Panc1 (cell line): Measurements from ENCODE around the gene SLC25A38. TPM values are rescaled to one million over a fixed set of nuclear protein-coding genes. Genes with fewer than 3 reads are reported as not detected.
"Not testable (repeated sequence)": the region's sequence is repeated elsewhere in the genome, so short reads cannot be mapped to it uniquely, and the experiment has no call there.

Experiments
- ATAC-seq: fragments of 200-7000 bp; cut with Tn5 transposase; 2 replicates; pipeline ENCODE4 v1.9.1; 2020; ENCODE audit warnings: mild to moderate bottlenecking, moderate library complexity
- BruUV-seq: library from RNA; stranded (reverse); fragments of 400-500 nt; replicated peaks from 2 replicates; lab custom pipeline; 2021; lab: Mats Ljungman, UMichigan
- CTCF ChIA-PET: fragments of 300-600 bp; sonication (Branson Sonifier 250); formaldehyde crosslinking; loops from one replicate; lab custom pipeline; 2022; ENCODE audit warnings: antibody characterized with exemption; lab: Charles Lee
- POLR2A ChIA-PET: fragments of 300-600 bp; sonication (Branson Sonifier 250); formaldehyde crosslinking; loops from one replicate; lab custom pipeline; 2022; ENCODE audit warnings: antibody characterized with exemption; lab: Charles Lee
- DNase-seq: peaks from one replicate; pipeline ENCODE4 v3.0.0-alpha.2; 2010; ENCODE audit warnings: low read depth, low spot score
- H3K27ac ChIP-seq: 2 replicates; pipeline ENCODE4 v1.5.1; 2011; ENCODE audit warnings: mild to moderate bottlenecking, low read length, inconsistent platforms
- H3K27me3 ChIP-seq: fragments of 200-500 bp; sonication (Bioruptor generic); 2 replicates; pipeline ENCODE4 v1.6.0; 2014; ENCODE audit warnings: low read length, inconsistent platforms; ENCODE audit not compliant: control insufficient read depth, insufficient read depth
- H3K36me3 ChIP-seq: fragments of 200-500 bp; sonication (Bioruptor generic); 2 replicates; pipeline ENCODE4 v1.5.1; 2014; ENCODE audit warnings: inconsistent platforms, mild to moderate bottlenecking, low read length, moderate library complexity; ENCODE audit not compliant: control insufficient read depth, insufficient read depth
- H3K4me1 ChIP-seq: 2 replicates; pipeline ENCODE4 v1.5.1; 2011; ENCODE audit warnings: inconsistent platforms, mild to moderate bottlenecking, low read length, moderate library complexity; ENCODE audit not compliant: control insufficient read depth, insufficient read depth
- H3K4me3 ChIP-seq, 2 experiments: 2 replicates each; pipeline ENCODE4 v1.5.1; 2011 to 2012; ENCODE audit warnings: low read depth in 2 of 2, low read length in 2 of 2, mild to moderate bottlenecking in 2 of 2, inconsistent platforms in 1 of 2, moderate library complexity in 1 of 2
- H3K9me3 ChIP-seq: fragments of 200-500 bp; sonication (Bioruptor generic); 2 replicates; pipeline ENCODE4 v1.5.1; 2014; ENCODE audit warnings: low read depth, mild to moderate bottlenecking, inconsistent platforms, low read length, moderate library complexity; ENCODE audit not compliant: control insufficient read depth, insufficient read depth
- POLR2AphosphoS5 ChIP-seq: IDR thresholded peaks from 2 replicates; pipeline ENCODE4 v1.6.1; 2012; ENCODE audit warnings: mild to moderate bottlenecking, low read depth, low read length, moderate library complexity
- SIN3A ChIP-seq: IDR thresholded peaks from 2 replicates; pipeline ENCODE4 v1.6.1; 2012; ENCODE audit warnings: low read depth, mild to moderate bottlenecking, low read length, moderate library complexity, borderline replicate concordance; ENCODE audit not compliant: insufficient read depth
- TCF7L2 ChIP-seq: IDR thresholded peaks from 2 replicates; pipeline ENCODE4 v1.6.1; 2011; ENCODE audit warnings: mild to moderate bottlenecking, low read depth, low read length, inconsistent platforms
- in situ Hi-C: cut with HindIII; loops from 2 replicates; pipeline ENCODE4 v1.10.0; 2016; ENCODE audit warnings: low sequenced_read_pairs, low pct_unique_long_range_greater_than_20kb
- intact Hi-C: fragments of 100-400 bp; cut with micrococcal nuclease; formaldehyde crosslinking; loops from one replicate; pipeline ENCODE4 v1.10.0; 2022; ENCODE audit not compliant: unreplicated experiment
- total RNA-seq: library from RNA; stranded (reverse); gene quantifications from one replicate; pipeline ENCODE4 v1.2.1, GENCODE V29; 2021; ENCODE audit not compliant: unreplicated experiment
- TF ChIP-seq, protein P1 (sequence below): fragments of 450-650 bp; IDR thresholded peaks from 2 replicates; pipeline ENCODE4 v1.5.1; 2017; ENCODE audit warnings: mild to moderate bottlenecking
- TF ChIP-seq, protein P2 (sequence below), 2 experiments: IDR thresholded peaks; 2 replicates each; pipeline ENCODE4 v1.6.1; 2011 to 2012; ENCODE audit warnings: low read depth in 2 of 2, control low read depth in 1 of 2, low read length in 1 of 2, mild to moderate bottlenecking in 1 of 2, moderate library complexity in 1 of 2; ENCODE audit not compliant: insufficient read depth in 1 of 2

SLC25A38 gene
- total RNA-seq, 1 experiment from 2014 or later = 21.5 TPM

DNA sequence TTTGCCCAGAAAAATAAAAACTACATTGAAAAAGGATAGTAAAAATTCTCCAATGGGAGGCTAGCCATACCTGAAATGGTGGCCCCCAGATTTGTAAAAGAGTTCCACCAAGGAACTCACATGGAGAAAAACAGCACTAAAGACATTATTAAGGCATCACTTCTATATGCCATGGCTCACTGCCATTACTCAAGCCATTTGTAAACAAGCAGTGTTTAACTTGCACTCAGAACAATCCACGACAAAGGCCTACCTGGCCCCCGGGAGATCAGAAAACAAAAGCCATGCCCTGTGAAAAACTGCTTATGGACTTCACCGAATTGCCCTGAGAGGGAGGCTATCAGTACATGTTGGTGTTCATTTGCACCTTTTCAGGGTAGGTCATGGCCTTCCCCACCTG lies 34.1 kb upstream of the SLC25A38 start:
- no TSS peak for BruUV-seq
- POLR2A ChIA-PET = no interaction called here
- in situ Hi-C loops = no loop called here

DNA sequence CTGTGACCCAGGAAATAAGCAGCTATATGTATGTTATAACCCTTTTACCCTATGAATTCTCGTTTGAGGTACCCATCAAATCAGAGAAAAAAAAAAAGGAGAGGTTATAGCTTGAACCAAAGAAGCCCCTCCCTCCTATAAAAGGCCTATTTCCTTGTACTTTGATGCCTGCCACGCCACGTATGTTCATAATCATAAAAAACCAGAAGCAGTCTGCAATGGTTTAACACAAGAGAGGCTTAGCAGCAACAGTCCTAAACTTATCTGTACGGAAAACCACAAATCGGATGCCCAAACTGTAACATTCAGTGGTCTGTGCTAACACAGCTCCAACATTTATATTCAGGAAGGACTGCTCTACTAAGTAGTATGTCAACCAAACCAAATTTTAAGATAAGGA lies 32.5 kb upstream of the SLC25A38 start:
- Histone ChIP-seq H3K9me3 (no peaks in the 10 kb centered on the region), H3K36me3 (no peaks in the 10 kb centered on the region), H3K4me3 (no peak overlapping the region), H3K4me1 (no peaks in the 10 kb centered on the region), H3K27me3 (no peaks in the 10 kb centered on the region), H3K27ac (no peak overlapping the region)
- DNase-seq = no peak
- no peak for TF ChIP-seq SIN3A
- TF ChIP-seq TCF7L2 = no peak
- TF ChIP-seq, protein P1, sequence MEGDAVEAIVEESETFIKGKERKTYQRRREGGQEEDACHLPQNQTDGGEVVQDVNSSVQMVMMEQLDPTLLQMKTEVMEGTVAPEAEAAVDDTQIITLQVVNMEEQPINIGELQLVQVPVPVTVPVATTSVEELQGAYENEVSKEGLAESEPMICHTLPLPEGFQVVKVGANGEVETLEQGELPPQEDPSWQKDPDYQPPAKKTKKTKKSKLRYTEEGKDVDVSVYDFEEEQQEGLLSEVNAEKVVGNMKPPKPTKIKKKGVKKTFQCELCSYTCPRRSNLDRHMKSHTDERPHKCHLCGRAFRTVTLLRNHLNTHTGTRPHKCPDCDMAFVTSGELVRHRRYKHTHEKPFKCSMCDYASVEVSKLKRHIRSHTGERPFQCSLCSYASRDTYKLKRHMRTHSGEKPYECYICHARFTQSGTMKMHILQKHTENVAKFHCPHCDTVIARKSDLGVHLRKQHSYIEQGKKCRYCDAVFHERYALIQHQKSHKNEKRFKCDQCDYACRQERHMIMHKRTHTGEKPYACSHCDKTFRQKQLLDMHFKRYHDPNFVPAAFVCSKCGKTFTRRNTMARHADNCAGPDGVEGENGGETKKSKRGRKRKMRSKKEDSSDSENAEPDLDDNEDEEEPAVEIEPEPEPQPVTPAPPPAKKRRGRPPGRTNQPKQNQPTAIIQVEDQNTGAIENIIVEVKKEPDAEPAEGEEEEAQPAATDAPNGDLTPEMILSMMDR = no peak
- no peak for TF ChIP-seq POLR2AphosphoS5
- TF ChIP-seq, protein P2, sequence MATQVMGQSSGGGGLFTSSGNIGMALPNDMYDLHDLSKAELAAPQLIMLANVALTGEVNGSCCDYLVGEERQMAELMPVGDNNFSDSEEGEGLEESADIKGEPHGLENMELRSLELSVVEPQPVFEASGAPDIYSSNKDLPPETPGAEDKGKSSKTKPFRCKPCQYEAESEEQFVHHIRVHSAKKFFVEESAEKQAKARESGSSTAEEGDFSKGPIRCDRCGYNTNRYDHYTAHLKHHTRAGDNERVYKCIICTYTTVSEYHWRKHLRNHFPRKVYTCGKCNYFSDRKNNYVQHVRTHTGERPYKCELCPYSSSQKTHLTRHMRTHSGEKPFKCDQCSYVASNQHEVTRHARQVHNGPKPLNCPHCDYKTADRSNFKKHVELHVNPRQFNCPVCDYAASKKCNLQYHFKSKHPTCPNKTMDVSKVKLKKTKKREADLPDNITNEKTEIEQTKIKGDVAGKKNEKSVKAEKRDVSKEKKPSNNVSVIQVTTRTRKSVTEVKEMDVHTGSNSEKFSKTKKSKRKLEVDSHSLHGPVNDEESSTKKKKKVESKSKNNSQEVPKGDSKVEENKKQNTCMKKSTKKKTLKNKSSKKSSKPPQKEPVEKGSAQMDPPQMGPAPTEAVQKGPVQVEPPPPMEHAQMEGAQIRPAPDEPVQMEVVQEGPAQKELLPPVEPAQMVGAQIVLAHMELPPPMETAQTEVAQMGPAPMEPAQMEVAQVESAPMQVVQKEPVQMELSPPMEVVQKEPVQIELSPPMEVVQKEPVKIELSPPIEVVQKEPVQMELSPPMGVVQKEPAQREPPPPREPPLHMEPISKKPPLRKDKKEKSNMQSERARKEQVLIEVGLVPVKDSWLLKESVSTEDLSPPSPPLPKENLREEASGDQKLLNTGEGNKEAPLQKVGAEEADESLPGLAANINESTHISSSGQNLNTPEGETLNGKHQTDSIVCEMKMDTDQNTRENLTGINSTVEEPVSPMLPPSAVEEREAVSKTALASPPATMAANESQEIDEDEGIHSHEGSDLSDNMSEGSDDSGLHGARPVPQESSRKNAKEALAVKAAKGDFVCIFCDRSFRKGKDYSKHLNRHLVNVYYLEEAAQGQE (IDR thresholded peaks at IDR 0.05; ENCODE audit: insufficient read depth in 1 of 2, low read depth in 2 of 2, low read length in 1 of 2) = no peak
- ChIA-PET CTCF (no interaction called here), POLR2A (no interaction called here)
- in situ Hi-C loops = no loop called here
- no TSS peak for BruUV-seq
- intact Hi-C loops = no loop called here
- no peak for ATAC-seq

More for the DNA sequence above, 34.1 kb upstream of the SLC25A38 start:
- Histone ChIP-seq H3K36me3 (no peaks in the 10 kb centered on the region), H3K4me1 (no peaks in the 10 kb centered on the region), H3K27me3 (no peaks in the 10 kb centered on the region), H3K9me3 (no peaks in the 10 kb centered on the region), H3K4me3 (no peak overlapping the region), H3K27ac (no peak overlapping the region)
- intact Hi-C loops = no loop called here
- CTCF ChIA-PET = no interaction called here
- TF ChIP-seq POLR2AphosphoS5 = no peak
- TF ChIP-seq, protein P1 = no peak
- no peak for TF ChIP-seq TCF7L2
- TF ChIP-seq, protein P2 (IDR thresholded peaks at IDR 0.05; ENCODE audit: insufficient read depth in 1 of 2, low read depth in 2 of 2, low read length in 1 of 2) = no peak
- no peak for TF ChIP-seq SIN3A
- DNase-seq (no peak), ATAC-seq (no peak)

DNA sequence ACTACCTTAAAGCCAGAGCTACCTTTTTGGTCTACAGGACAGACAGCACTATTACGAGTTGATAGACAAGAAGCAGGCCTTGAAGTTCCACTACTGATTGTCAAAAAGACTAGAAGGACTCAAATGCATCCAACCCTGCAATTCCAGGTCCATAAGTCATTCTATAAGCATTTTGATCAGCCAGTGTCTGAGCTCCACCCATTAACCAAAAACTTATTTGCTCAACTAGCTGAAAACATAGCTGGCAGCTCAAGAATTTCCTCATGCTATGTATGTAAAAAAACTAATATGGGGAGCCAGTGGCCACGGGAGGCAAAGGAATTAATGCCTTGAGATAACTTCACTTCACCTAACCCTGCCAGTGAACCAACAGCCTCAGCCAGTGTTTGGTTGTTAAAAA lies 32.0 kb upstream of the SLC25A38 start:
- intact Hi-C loops, in situ Hi-C loops: not testable (repeated sequence)

More for the DNA sequence above, 32.0 kb upstream of the SLC25A38 start:
- ATAC-seq, H3K9me3 ChIP-seq, CTCF ChIA-PET, DNase-seq, H3K4me3 ChIP-seq, H3K4me1 ChIP-seq, H3K27me3 ChIP-seq, BruUV-seq, H3K36me3 ChIP-seq, H3K27ac ChIP-seq, POLR2A ChIA-PET: not testable (repeated sequence)
